ENCODE data around the gene DEK.
A peak's percentile ranks its signal among the peaks of the same experiment; 100 is the strongest.

The DEK gene

DNA sequence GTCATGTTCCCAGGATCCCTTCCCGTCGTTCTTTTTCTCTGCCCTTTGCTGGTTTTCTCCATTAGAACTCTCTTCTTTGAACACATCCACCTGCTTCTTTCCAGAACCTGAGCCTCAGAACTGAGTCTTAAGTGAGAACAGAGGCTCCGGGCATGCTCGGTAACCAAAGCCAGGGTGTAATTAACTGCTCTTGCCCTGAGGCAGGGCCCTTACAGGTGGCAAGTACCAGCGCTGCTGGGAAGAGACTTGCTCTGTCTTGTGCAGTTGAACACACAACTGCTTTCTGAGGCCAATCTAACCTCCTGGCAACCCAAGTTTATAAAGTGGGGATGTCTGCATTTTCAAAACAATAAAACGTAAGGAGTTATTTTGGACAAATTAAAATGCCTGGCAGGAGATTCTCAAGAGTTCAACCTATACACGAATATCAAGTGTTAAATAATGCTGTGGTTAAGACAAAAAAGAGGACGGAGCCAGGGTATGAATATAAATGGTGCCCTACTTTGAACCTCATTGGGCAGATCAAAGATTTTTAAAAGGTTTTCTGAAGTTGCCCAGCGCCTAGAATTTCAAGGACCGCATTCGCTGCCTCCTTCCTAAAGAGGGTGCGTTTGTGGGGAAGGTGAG lies 12.4 kb upstream of the DEK start:
- DNase-seq (no peak), ATAC-seq (no peak)
- peak overlapping the region; percentile 61 to 80 for H3K4me3 Mint-ChIP-seq
- peak overlapping the region in 1 of 2 donors; percentile 16 for H3K27ac Mint-ChIP-seq
- peaks cover 14% of the 10 kb centered on the region for H3K4me1 Mint-ChIP-seq
- H3K27me3 Mint-ChIP-seq: peaks cover 71% of the 10 kb centered on the region
- peaks cover 0 to 5% of the 10 kb centered on the region in 2 donors for H3K9me3 Mint-ChIP-seq

DNA sequence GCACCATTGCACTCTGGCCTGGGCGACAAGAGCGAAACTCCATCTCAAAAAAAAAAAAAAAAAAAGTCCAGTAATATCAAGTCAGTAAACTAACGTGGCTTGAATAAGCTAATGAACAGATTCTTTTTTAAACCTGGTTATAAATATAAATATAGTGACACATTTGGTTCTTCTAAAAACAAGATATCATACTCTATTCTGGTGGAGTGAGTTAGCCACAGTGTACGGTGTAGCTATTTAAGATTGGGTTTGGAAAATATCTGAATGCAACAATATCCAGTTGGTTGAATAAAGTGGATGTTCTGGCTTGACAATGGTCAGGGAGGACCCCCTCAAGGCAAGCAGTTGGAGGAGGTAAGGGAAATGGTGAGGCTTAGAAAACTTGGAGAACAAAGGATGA lies 5.9 kb upstream of the DEK start:
- no peak overlapping the region for H3K4me3 Mint-ChIP-seq
- ATAC-seq: no peak
- no peak overlapping the region for H3K27ac Mint-ChIP-seq
- H3K9me3 Mint-ChIP-seq: peaks cover 0 to 9% of the 10 kb centered on the region in 2 donors
- DNase-seq: no peak
- peaks cover 13% of the 10 kb centered on the region for H3K27me3 Mint-ChIP-seq
- H3K4me1 Mint-ChIP-seq: peaks cover 6% of the 10 kb centered on the region

DNA sequence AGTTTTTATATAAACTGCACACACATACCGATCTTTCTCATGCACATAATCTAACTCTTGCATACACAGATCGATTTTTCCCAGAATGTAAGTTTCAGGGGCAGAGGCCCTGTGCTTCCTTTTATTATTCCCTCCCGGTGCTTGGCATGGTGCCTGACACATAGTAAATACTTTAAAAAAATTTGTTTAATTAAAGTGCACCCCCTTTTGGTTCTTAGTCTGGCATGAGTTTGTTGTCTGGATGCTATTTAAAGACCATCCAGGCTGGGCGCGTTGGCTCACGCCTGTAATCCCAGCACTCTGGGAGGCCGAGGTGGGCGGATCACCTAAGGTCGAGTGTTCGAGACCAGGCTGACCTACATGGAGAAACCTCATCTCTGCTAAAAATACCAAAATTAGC lies 5.4 kb upstream of the DEK start:
- H3K4me1 Mint-ChIP-seq: peaks cover 9% of the 10 kb centered on the region
- ATAC-seq: no peak
- H3K27ac Mint-ChIP-seq: no peak overlapping the region
- no peak for DNase-seq
- H3K9me3 Mint-ChIP-seq: peaks cover 0 to 9% of the 10 kb centered on the region in 2 donors
- no peak overlapping the region for H3K4me3 Mint-ChIP-seq
- peaks cover 8% of the 10 kb centered on the region for H3K27me3 Mint-ChIP-seq

DNA sequence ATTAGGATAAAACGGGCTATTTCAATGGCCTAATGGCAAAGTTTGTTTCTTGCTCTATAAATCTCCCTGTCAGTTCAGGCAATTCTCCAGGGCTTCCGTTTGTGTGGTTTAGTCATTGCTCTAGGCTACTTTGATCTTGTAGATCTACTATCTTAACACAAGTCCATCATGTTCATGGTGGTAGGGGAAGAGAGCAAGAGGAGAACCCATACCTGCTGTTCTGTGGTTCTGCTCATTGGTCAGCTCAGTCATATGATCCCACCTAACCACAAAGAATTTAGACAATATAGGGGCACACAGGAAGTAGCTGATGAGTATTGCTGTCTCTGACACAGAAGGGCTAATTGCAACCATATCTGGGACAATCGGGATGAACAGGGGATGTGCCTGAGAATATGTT lies 4.9 kb upstream of the DEK start:
- peak in 1 of 2 donors; percentile 9 for DNase-seq
- peaks cover 0 to 9% of the 10 kb centered on the region in 2 donors for H3K9me3 Mint-ChIP-seq
- no peak overlapping the region for H3K4me3 Mint-ChIP-seq
- peaks cover 5% of the 10 kb centered on the region for H3K27me3 Mint-ChIP-seq
- ATAC-seq: peak; percentile 63
- no peak overlapping the region for H3K27ac Mint-ChIP-seq
- peaks cover 9% of the 10 kb centered on the region for H3K4me1 Mint-ChIP-seq

DNA sequence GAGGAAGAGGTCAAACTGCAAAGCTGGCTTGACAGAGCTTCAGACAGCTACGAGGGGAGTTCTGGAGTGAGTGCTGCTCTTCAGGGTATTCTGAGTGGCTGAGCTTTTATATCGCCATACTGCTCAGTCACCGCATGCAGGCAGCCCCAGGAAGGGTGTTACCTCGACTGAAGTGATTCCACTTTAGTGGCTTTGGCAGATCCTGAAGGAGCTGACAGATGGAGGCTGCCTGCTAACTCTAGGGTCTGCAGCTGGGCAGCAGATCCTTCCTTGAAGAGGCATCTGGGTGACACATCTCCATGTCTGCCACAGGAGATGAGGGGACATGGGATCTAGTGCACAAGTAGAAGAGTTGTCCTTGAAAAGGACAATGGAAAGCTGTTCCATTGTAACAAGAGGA lies 3.7 kb upstream of the DEK start:
- no peak overlapping the region for H3K27ac Mint-ChIP-seq
- ATAC-seq (no peak), DNase-seq (no peak)
- peaks cover 9% of the 10 kb centered on the region for H3K4me1 Mint-ChIP-seq
- no peaks in the 10 kb centered on the region for H3K27me3 Mint-ChIP-seq
- H3K9me3 Mint-ChIP-seq: peaks cover 0 to 9% of the 10 kb centered on the region in 2 donors
- no peak overlapping the region for H3K4me3 Mint-ChIP-seq

DNA sequence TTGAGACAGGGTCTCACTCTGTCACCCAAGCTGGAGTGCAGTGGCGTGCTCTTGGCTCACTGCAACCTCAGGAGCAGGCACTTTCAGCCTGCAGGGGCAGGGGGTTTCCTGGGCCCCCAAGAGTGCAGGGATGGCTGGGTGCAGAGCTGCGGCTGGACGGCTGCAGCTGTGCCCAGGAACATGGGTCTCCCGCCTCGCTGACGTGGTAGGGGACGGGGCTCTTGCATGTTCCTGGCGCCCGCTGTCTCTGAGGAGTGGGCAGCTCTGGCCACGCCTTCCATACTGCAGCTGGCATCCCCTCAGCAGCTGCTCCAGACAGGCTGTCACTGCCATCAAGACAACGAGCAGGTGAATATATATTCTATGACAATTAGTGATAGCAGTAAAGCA lies 2.2 kb upstream of the DEK start:
- Mint-ChIP-seq H3K9me3 (peaks cover 0 to 5% of the 10 kb centered on the region in 2 donors), H3K4me3 (no peak overlapping the region), H3K4me1 (peaks cover 25% of the 10 kb centered on the region), H3K27me3 (no peaks in the 10 kb centered on the region), H3K27ac (no peak overlapping the region)
- DNase-seq (no peak), ATAC-seq (no peak)

DNA sequence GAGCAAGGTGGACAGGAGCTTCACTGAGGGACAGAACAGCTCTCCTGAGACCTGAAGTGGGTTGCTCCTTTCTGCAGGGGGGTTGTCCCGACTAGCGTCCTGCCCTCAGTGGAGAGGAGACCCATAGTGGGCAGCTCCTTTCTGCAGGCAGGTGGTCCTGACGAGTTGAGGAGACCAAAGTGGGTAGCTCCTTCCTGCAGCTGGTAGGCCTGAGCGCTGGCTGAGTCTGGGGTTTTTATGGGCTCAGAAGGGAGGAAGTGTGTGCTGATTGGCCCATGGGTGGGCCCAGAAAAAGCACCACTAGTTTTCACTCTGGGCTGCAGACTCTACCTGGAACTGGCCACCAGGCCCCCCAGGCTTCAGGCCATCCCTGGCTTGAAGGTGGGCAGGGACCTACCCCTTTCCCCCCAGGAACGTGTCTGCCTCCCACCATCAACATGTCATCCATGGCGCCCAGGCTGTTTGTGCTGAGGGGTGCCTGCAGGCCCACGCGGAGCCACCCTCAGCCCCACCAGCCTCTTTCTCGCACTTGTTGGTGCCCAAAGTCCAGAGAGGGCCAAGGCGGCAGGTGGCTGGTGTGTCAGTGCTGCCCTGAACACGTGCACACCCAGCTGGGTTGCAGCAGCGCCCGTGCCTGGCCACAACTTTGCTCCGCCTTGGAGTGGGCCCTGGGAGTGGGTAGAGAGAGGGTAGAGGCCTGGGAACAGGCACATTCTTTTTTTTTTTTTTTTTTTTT lies 1.6 kb upstream of the DEK start:
- Mint-ChIP-seq H3K27me3 (no peaks in the 10 kb centered on the region), H3K4me1 (peaks cover 30% of the 10 kb centered on the region), H3K27ac (peak overlapping the region in 1 of 2 donors; percentile 12), H3K9me3 (peaks cover 0 to 5% of the 10 kb centered on the region in 2 donors), H3K4me3 (peak overlapping the region; percentile 79 to 82)
- DNase-seq (peak in 1 of 2 donors; percentile 4), ATAC-seq (no peak)

DNA sequence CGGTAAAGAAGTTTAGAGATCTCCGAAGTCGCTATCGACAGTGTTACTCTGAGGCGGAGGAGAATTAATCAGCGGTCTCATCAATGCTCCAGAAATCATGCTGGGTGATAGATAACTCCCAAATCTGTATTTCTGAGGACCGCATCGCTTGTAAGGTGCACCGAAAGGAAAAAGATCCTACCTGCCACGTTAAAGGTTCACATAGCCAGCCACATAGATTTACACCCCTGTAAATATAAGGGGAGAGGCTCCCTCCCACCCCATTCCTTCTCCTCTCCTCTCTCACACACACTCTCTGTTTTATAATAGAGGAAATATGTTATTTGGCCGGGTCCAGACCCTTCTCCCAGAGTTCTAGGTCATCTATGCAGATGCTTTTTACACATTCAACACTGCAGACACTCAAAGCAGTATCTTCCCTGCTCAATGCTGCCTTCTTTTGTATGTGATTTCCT lies 620 bp upstream of the DEK start:
- Mint-ChIP-seq H3K9me3 (peaks cover 0 to 5% of the 10 kb centered on the region in 2 donors), H3K27me3 (no peaks in the 10 kb centered on the region), H3K4me3 (peak overlapping the region; percentile 79 to 82), H3K27ac (peak overlapping the region; percentile 65 to 95), H3K4me1 (peaks cover 40% of the 10 kb centered on the region)
- ATAC-seq (no peak), DNase-seq (no peak)

DNA sequence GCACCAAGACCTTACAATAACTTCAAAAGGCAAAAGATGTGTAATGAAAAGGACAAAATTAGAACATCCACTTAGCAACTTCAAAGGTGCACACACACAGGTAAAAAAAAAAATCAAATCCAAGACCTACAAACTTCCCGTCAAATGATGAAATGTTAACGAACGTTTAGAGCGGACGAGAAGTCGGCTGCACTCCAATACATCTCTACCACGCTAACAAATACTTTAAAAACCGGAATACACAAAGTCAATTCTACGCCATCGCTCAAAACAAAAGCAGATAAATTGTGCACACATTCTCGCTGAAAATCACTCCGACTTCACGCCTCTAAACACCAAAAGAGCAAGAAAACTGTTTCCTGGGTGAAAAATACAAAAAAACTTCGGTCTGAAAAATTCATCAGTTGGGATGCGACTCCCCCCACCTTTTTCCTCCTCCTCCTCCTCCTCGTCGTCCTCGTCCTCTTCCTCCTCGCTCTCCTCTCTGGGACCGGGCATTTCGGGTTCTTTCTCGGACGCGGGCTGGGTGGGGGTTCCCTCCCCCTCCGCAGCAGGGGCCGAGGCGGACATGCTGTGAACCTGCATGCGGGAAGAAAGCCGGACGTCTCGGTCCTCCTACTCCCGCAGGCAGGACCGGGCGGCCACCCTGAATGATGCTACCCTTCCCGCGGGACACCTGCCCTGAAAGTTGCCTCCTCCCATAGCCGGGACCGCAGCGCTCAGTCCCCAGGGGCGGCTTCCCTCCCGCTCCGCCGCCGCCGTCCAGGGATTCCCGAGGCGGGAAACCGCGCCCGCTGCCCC lies 712 bp downstream of the DEK start:
- peak overlapping the region; percentile 97 to 98 for H3K27ac Mint-ChIP-seq
- H3K4me1 Mint-ChIP-seq: peaks cover 51% of the 10 kb centered on the region
- H3K4me3 Mint-ChIP-seq: peak overlapping the region; percentile 97 to 99
- peaks cover 0 to 5% of the 10 kb centered on the region in 2 donors for H3K9me3 Mint-ChIP-seq
- DNase-seq: peak; percentile 39 to 44
- no peaks in the 10 kb centered on the region for H3K27me3 Mint-ChIP-seq
- ATAC-seq: peak; percentile 11

DNA sequence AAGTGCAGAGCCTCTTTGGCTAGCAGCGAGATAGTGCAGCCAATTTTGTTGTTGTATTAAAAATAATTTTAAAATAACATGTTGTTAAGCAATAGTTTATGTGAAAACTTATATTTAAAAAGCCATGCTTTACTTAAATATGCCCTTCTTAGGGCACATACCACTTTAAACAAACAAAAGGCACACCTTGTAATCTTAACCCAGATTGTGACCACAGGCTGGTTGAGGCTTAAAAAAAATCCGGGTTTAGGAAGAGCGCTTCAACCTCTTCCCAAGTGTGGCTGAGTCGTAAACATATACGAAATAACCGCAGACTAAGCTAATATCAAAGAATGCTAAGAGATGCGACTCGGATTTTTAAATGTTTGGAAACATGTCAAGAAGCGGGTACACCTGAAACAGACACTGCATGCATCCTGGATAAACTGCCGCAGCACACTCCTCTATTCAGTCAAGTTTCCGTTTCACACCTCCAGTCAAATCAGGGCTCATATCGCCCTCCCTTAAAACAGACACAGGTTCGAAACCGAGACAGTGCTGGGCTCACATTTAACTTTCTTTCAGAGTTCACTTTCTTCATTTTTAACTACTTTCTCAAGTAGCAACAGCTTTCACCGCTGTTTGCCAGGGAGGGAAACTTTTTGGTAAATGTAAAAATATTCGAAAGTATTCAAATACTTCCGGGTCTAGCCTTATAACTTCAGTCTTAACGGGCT lies 1.5 kb downstream of the DEK start:
- H3K27ac Mint-ChIP-seq: peak overlapping the region; percentile 97 to 98
- no peaks in the 10 kb centered on the region for H3K27me3 Mint-ChIP-seq
- ATAC-seq (peak; percentile 75), DNase-seq (peak; percentile 41 to 68)
- peaks cover 53% of the 10 kb centered on the region for H3K4me1 Mint-ChIP-seq
- peaks cover 0 to 5% of the 10 kb centered on the region in 2 donors for H3K9me3 Mint-ChIP-seq
- peak overlapping the region; percentile 97 to 99 for H3K4me3 Mint-ChIP-seq

DNA sequence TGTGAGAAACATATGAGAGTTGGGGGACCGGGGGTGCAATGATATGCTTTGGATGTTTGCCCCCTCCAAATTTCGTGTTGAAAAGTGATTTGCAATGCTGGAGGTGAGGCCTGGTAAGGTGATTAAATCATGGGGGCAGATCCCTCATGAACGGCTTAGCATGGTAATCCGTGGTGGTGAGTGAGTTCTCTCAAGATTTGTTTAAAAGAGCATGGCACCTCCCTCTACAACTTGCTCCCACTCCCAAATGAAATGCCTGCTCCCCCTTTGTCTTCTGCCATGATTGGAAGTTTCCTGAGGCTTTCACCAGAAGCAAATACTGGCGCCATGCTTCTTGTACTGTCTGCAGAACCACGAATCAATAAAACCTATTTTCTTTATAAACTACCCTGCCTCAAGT lies 2.5 kb downstream of the DEK start:
- Mint-ChIP-seq H3K4me3 (peak overlapping the region; percentile 72 to 99), H3K27ac (peak overlapping the region in 1 of 2 donors; percentile 30), H3K9me3 (peaks cover 0 to 5% of the 10 kb centered on the region in 2 donors), H3K27me3 (no peaks in the 10 kb centered on the region), H3K4me1 (peaks cover 53% of the 10 kb centered on the region)
- no peak for ATAC-seq
- no peak for DNase-seq

DNA sequence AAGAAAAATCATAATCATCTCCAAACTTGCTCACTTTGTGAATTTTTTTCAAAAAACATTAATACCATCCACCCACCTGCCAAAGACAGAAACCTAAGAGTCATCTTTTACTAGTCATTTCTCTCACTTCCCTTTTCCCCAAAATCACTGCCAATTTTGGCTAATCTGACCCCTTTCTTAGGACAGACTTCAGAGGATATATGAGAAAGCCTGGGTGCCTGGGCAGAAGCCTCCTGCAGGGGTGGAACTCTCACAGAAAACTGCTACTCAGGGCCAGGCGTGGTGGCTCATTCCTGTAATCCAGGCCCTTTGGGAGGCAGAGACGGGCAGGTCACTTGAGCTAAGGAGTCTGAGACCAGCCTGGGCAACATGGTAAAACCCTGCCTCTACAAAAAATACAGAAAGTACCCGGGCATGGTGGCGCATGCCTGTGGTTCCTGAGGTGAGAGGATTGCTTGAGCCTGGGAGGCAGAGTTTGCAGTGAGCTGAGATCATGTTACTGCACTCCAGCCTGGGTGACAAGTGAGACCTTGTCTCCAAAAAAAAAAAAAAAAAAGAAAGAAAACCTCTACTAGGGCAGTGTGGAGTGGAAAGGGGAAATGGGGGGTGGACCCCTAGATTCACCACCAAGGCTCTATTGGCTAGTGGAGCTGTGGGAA lies 3.8 kb downstream of the DEK start:
- Mint-ChIP-seq H3K27ac (peak overlapping the region; percentile 74 to 81), H3K4me1 (peaks cover 51% of the 10 kb centered on the region), H3K4me3 (peak overlapping the region; percentile 63 to 72), H3K9me3 (peaks cover 0 to 4% of the 10 kb centered on the region in 2 donors), H3K27me3 (no peaks in the 10 kb centered on the region)
- DNase-seq (peak in 1 of 2 donors; percentile 55), ATAC-seq (peak; percentile 40)

DNA sequence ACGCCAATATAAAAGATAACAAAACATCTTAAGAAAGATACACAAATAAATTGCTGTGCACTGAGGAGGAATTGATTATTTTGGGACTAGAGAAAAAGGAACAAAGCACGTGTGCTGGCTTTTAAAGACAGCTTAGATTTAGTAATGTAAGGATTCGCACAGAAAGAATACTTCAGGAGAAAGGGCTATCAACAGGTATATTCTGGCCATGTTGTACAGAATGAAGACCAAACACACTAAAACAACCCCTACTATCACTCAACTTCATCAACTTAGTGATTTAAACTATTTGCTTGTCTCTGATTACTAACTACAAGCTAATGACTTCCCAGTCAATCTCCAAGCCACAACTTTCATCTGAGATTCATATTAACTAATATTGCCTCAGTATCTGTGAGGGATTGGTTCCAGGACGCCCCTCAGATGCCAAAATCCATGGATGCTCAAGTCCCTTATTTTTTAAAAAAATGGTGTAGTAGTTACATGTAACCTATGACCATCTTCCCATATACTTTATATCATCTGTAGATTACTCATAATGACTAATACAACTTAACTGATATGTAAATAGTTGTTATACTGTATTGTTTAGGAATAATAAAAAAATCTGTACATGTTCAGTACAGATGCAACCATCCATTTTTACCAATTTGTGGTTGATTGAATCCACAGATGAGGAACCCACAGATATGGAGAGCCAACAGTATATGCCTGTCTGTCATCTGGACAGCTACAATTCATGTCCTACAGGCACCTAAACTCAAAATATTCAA lies 4.5 kb downstream of the DEK start:
- Mint-ChIP-seq H3K27me3 (no peaks in the 10 kb centered on the region), H3K9me3 (no peaks in the 10 kb centered on the region), H3K4me1 (peaks cover 44% of the 10 kb centered on the region), H3K27ac (peak overlapping the region in 1 of 2 donors; percentile 23), H3K4me3 (peak overlapping the region; percentile 63 to 72)
- ATAC-seq: no peak
- no peak for DNase-seq

DNA sequence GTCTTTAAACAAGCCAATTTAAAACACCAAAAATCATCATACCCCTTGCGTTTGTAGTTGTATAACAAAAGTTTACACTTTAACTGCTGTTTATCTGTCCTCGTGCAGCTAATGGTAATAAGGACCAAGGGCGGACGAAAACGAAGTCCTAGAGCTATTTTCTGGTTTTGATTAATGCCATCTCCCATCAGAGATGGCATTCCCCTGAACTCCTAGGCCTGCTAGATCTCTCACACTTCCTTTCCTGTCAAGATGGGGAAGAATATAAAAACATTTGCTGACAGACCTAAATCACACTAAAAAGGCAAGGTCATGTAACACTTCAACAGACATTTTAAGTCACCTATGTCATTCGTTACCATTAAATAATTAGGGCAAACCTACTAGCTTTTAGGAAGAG lies 9.5 kb downstream of the DEK start:
- ATAC-seq (no peak), DNase-seq (no peak)
- no peaks in the 10 kb centered on the region for H3K9me3 Mint-ChIP-seq
- H3K4me1 Mint-ChIP-seq: peaks cover 19% of the 10 kb centered on the region
- no peaks in the 10 kb centered on the region for H3K27me3 Mint-ChIP-seq
- H3K4me3 Mint-ChIP-seq: no peak overlapping the region
- no peak overlapping the region for H3K27ac Mint-ChIP-seq

Data from stimulated activated naive CD8-positive, alpha-beta T cell treated with anti-CD3 and anti-CD28 coated beads, Interleukin-15, amount 100 ng/mL, for 72 hours (primary cell).